Activated CD4-positive, alpha-beta T cell treated with anti-CD3 and anti-CD28 coated beads for 36 hours (primary cell): ENCODE measurements around the gene RGS7BP. TPM values are rescaled to one million over a fixed set of nuclear protein-coding genes. Genes with fewer than 3 reads are reported as not detected.

Experiments used
- ATAC-seq: fragments of 200-7000 bp; cut with Tn5 transposase; one replicate; pipeline ENCODE4 v1.10.0; 2021; ENCODE audit warnings: mild to moderate bottlenecking, moderate library complexity
- CTCF ChIA-PET: fragments of 350-600 bp; sonication (Branson Sonifier 250); formaldehyde crosslinking; loops from one replicate; lab custom pipeline; 2021; ENCODE audit warnings: antibody characterized with exemption; lab: Charles Lee
- POLR2A ChIA-PET: fragments of 350-600 bp; sonication (Branson Sonifier 250); formaldehyde crosslinking; loops from one replicate; lab custom pipeline; 2021; ENCODE audit warnings: antibody characterized with exemption, inconsistent platforms; lab: Charles Lee
- DNase-seq: peaks from one replicate; pipeline ENCODE4 v3.0.0-alpha.2; 2020
- H3K27ac Mint-ChIP-seq: one replicate; pipeline ENCODE4 v1.8.0; 2021; ENCODE audit warnings: mixed read lengths
- H3K27me3 Mint-ChIP-seq: one replicate; pipeline ENCODE4 v1.8.0; 2021; ENCODE audit warnings: mixed read lengths
- H3K36me3 Mint-ChIP-seq: one replicate; pipeline ENCODE4 v1.8.0; 2021; ENCODE audit warnings: low read depth, mixed read lengths
- H3K4me1 Mint-ChIP-seq: one replicate; pipeline ENCODE4 v1.8.0; 2021; ENCODE audit warnings: mixed read lengths
- H3K4me3 Mint-ChIP-seq: one replicate; pipeline ENCODE4 v1.8.0; 2021; ENCODE audit warnings: mild to moderate bottlenecking, moderate library complexity, mixed read lengths
- H3K9me3 Mint-ChIP-seq: one replicate; pipeline ENCODE4 v1.8.0; 2021; ENCODE audit warnings: low read depth, mixed read lengths
- intact Hi-C, 2 experiments: fragments of 100-400 bp; cut with DNase I in 1 of 2; cut with micrococcal nuclease in 1 of 2; formaldehyde crosslinking; loops; one replicate each; pipeline versions ENCODE4 v1.14.2 to v1.15.1; 2022 to 2024; cut with DNase I, micrococcal nuclease
- total RNA-seq, 2 experiments: library from RNA; stranded (reverse); gene quantifications; one replicate each; pipeline ENCODE4 v1.2.3, GENCODE V29; 2021

Gene RGS7BP
- total RNA-seq, 2 experiments from 2014 or later: not detected

DNA sequence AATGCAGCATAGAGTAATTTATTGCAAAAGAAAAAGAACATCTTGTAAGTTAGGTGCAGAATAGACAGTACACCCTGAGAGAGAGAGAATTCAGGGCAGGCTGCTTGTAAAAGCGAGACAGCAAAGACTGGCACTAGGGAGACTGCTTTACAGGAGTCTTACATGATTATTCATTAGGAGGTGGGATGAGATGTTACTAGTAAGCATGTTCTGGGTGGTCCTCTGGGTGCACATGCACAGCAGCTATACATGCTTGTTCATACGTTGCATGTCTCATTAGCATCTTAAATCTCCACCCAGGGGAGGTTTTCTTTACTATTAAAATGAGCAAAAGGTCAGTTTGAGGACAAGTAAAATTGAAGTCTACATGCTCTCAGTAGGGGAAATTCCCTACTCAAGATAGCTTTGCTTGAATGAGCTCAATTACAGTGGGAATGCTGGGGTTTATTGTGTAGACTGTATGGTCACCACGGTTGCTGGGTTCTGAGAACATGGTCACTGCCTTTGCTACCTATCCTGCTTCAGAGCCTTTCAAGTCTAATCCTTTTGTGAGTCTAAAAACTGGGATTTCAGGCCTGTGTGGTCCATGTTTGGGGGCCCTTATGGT, 60.6 kb downstream of the RGS7BP start:
- ATAC-seq (no peak), DNase-seq (no peak)
- CTCF ChIA-PET: no interaction called here
- H3K9me3 Mint-ChIP-seq: no peaks in the 10 kb centered on the region
- intact Hi-C loops: no loop called here
- no peaks in the 10 kb centered on the region for H3K27me3 Mint-ChIP-seq
- H3K4me3 Mint-ChIP-seq: no peak overlapping the region
- no peaks in the 10 kb centered on the region for H3K36me3 Mint-ChIP-seq
- no peaks in the 10 kb centered on the region for H3K4me1 Mint-ChIP-seq
- no peak overlapping the region for H3K27ac Mint-ChIP-seq
- POLR2A ChIA-PET: interaction anchor here (0.6 kb wide), 1 partner anchor 245 kb away, joined by 5 read pairs; no protein-coding TSS in a partner anchor

DNA sequence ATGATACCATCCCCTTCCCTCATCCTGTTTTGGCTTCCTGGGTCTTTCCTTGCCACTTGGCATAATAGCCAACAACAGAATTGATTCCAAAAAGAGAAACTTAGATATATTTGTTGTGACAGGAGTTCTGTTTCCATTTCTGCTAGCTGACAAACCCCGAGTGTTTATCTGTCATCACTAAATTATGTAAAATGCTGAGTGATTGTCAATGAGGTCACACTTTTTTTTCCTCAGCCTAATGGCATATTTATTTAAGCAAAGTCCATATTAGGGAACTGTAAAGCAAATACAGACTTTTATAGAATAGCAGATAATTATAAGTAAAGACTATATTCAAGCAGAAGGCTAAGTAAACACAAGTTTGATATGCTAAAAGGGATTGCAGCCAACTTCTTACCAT, 64.0 kb downstream of the RGS7BP start:
- intact Hi-C loops: no loop called here
- peaks cover 3% of the 10 kb centered on the region for H3K27me3 Mint-ChIP-seq
- no peak for ATAC-seq
- no peak for DNase-seq
- H3K27ac Mint-ChIP-seq: no peak overlapping the region
- no peak overlapping the region for H3K4me3 Mint-ChIP-seq
- H3K9me3 Mint-ChIP-seq: no peaks in the 10 kb centered on the region
- H3K4me1 Mint-ChIP-seq: no peaks in the 10 kb centered on the region
- POLR2A ChIA-PET: no interaction called here
- no peaks in the 10 kb centered on the region for H3K36me3 Mint-ChIP-seq
- CTCF ChIA-PET: interaction anchor here (1.5 kb wide), 1 partner anchor 19 kb away, joined by 3 read pairs; no protein-coding TSS in a partner anchor

DNA sequence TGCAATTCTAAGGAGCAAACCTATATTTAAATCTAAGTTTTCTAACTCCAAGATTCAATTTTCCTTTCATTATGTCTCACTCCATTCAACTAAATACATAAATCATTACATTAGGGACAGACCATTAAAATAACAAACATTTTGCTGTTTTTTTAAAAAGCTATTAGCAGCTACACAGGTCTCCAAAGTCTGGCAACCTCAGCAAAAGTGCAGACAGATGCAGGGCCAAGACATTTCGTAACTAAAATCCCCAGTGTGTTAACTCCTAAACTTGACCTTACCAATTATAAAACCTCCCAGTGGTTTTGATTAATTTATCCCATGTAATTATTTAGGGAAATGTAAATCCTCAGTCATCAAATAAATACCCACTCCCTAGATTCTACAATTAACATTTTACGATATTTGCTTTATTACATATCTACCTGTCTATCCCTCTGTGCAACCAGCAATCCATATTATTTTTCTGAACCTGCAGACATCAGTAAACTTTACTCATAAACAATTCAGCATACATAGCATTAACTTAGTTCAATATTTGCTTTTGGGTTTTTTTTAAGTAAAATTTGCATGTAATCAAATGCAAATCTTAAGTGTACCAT, 64.7 kb downstream of the RGS7BP start:
- DNase-seq: no peak
- peaks cover 4% of the 10 kb centered on the region for H3K27me3 Mint-ChIP-seq
- CTCF ChIA-PET: no interaction called here

DNA sequence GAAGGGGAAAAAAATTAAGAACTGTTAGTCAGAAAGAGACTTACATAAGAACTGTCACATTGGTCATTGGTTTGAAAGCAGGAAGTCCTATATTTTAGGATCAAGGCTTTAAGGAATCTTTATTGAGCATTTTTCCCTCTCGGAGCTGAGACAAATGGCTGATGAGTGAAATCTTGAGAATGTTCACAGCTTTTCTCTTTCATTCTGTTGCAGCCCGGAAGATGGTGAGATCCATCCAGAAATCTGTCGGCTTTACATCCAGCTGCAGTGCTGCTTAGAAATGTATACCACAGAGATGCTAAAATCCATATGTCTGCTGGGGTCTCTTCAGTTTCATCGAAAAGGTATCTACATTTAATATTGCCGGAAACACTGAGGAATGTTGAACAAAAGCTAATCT, 69.7 kb downstream of the RGS7BP start:
- DNase-seq (no peak), ATAC-seq (no peak)
- ChIA-PET POLR2A (no interaction called here), CTCF (interaction anchor here (0.7 kb wide), 1 partner anchor 346 kb away, joined by 4 read pairs; no protein-coding TSS in a partner anchor)
- Mint-ChIP-seq H3K36me3 (no peaks in the 10 kb centered on the region), H3K27me3 (peaks cover 19% of the 10 kb centered on the region), H3K9me3 (no peaks in the 10 kb centered on the region), H3K27ac (no peak overlapping the region), H3K4me3 (no peak overlapping the region), H3K4me1 (no peaks in the 10 kb centered on the region)
- intact Hi-C loops: no loop called here

More for the DNA sequence above, 64.7 kb downstream of the RGS7BP start:
- H3K4me1 Mint-ChIP-seq: no peaks in the 10 kb centered on the region
- no peaks in the 10 kb centered on the region for H3K9me3 Mint-ChIP-seq
- H3K4me3 Mint-ChIP-seq: no peak overlapping the region
- ATAC-seq: no peak
- POLR2A ChIA-PET: no interaction called here
- no peaks in the 10 kb centered on the region for H3K36me3 Mint-ChIP-seq
- intact Hi-C loops: no loop called here
- H3K27ac Mint-ChIP-seq: no peak overlapping the region

DNA sequence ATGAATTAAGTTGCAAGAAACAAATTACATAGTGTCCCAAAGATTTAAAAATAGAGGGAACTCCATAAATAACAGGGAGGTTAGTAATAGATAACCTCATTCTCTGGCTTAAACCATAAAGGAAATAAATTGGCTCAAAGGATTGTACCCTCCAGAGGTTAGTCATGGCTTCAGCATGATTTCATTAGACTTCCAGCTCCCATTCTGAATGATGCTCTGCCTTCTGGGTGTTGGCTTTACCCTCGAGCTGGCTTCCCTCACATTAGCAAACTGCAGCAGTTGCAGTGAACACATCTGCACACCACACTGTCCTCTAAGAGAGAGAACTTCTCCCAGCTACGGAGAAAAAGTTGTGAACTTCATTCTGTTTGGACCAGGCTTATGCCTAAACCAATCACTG, 70.4 kb downstream of the RGS7BP start:
- POLR2A ChIA-PET: no interaction called here

DNA sequence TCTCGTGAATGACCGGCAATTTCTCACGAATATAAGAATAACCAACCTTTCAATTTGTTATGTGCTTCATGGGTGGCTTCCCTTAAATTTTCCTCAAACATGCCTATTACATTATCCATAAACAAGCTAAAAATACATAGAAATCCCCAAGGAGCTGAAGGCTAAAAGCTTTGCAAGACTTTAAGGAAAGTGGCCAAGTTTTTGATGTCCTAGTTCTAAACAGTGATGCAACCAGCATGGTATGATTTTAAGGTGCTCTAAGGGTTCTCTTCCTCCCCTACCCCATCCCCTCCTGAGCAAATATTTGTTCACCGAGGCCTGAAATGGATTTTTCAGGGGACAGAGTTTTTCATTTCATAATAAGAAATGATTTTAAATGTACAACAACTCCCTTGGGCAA, 79.8 kb downstream of the RGS7BP start:
- ATAC-seq (no peak), DNase-seq (no peak)
- CTCF ChIA-PET: no interaction called here
- Mint-ChIP-seq H3K4me3 (no peak overlapping the region), H3K9me3 (no peaks in the 10 kb centered on the region), H3K27ac (no peak overlapping the region), H3K36me3 (no peaks in the 10 kb centered on the region), H3K27me3 (peaks cover 24% of the 10 kb centered on the region), H3K4me1 (no peaks in the 10 kb centered on the region)
- POLR2A ChIA-PET: no interaction called here
- intact Hi-C loops: no loop called here

More for the DNA sequence above, 70.4 kb downstream of the RGS7BP start:
- peaks cover 19% of the 10 kb centered on the region for H3K27me3 Mint-ChIP-seq
- DNase-seq (no peak), ATAC-seq (no peak)
- no peak overlapping the region for H3K27ac Mint-ChIP-seq
- intact Hi-C loops: no loop called here
- H3K9me3 Mint-ChIP-seq: no peaks in the 10 kb centered on the region
- no peaks in the 10 kb centered on the region for H3K4me1 Mint-ChIP-seq
- no peak overlapping the region for H3K4me3 Mint-ChIP-seq
- CTCF ChIA-PET: interaction anchor here (0.7 kb wide), 1 partner anchor 347 kb away, joined by 4 read pairs; no protein-coding TSS in a partner anchor
- H3K36me3 Mint-ChIP-seq: no peaks in the 10 kb centered on the region

DNA sequence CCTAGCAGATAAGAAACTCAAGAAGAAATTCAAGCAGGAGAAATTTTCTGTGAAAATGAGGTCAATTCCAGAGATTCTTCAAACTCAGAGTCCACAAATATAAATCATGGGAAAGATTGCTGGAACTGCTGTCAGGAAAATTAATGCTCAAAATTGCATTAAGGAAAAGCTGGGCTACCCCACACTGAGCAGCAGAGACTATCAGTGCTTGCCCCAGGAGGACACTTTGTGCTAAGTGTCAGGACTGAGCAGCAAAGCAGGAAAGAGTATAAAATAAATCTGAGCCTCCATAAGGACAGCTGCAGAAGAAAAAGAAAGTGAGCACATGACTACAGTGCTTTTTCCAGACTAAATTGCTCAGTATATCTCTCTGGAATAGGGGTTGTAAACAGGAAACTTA, 81.6 kb downstream of the RGS7BP start:
- Mint-ChIP-seq H3K36me3 (no peaks in the 10 kb centered on the region), H3K4me1 (no peaks in the 10 kb centered on the region), H3K27me3 (peaks cover 23% of the 10 kb centered on the region), H3K9me3 (no peaks in the 10 kb centered on the region), H3K27ac (no peak overlapping the region), H3K4me3 (no peak overlapping the region)
- ChIA-PET CTCF (no interaction called here), POLR2A (no interaction called here)
- no peak for ATAC-seq
- DNase-seq: no peak
- intact Hi-C loops: no loop called here

DNA sequence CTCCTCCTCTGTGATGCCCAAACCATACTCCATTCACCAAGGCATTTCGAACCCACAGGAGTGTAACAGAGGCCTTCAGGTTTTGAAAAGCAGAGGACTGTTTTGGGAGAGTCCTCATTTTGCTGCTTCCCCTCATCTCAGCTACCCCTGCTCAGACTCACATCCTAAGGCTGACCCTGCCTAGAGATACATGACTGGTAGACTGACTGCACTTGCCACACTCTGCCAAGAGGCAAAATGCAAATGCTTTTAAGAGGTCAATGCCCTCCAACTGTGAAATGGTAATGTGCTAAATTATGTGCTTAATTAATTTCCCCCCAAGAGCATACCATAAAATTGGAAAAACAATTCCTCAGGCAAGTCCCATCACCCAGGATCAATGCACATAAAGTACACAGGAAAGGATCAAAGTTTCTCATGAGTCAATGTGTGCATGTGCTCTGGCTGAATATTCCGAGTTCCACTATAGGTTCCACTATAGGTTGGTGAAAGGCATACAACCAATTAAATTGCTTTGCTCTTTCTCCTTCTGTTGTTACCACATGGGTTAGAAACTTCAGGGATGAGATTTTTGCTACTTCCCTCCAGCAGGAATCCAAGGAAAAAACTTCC, 87.0 kb downstream of the RGS7BP start:
- Mint-ChIP-seq H3K9me3 (no peaks in the 10 kb centered on the region), H3K27me3 (peaks cover 9% of the 10 kb centered on the region), H3K4me1 (no peaks in the 10 kb centered on the region), H3K27ac (no peak overlapping the region), H3K36me3 (no peaks in the 10 kb centered on the region), H3K4me3 (no peak overlapping the region)
- ATAC-seq (no peak), DNase-seq (no peak)
- CTCF ChIA-PET: interaction anchor here (0.5 kb wide), 1 partner anchor 202 kb away, joined by 3 read pairs; no protein-coding TSS in a partner anchor
- POLR2A ChIA-PET: no interaction called here
- intact Hi-C loops: no loop called here

DNA sequence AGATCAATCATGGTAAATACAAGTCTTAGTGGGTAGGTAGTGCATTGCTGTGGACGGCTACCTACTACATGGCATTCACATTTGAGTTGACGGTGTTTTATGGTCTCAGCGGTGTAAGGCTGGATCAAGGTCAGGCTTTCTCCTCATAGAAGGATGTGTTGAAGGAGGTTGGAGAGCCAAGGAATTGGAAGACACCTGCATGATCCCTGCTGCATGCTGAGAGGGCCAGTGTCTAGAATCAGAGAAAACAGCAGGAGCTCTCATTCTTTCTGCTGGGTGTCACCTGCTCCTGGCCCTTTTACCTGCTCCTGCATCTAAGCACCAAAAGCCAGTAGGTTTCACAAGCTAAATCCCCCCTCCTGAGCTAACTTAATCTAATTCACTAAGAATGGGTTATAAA, 88.2 kb downstream of the RGS7BP start:
- no peaks in the 10 kb centered on the region for H3K4me1 Mint-ChIP-seq
- intact Hi-C loops: no loop called here
- DNase-seq (no peak), ATAC-seq (no peak)
- peaks cover 5% of the 10 kb centered on the region for H3K27me3 Mint-ChIP-seq
- no peaks in the 10 kb centered on the region for H3K36me3 Mint-ChIP-seq
- ChIA-PET CTCF (interaction anchor here (0.7 kb wide), 1 partner anchor 37 kb away, joined by 3 read pairs; no protein-coding TSS in a partner anchor), POLR2A (no interaction called here)
- no peak overlapping the region for H3K27ac Mint-ChIP-seq
- H3K9me3 Mint-ChIP-seq: no peaks in the 10 kb centered on the region
- H3K4me3 Mint-ChIP-seq: no peak overlapping the region

DNA sequence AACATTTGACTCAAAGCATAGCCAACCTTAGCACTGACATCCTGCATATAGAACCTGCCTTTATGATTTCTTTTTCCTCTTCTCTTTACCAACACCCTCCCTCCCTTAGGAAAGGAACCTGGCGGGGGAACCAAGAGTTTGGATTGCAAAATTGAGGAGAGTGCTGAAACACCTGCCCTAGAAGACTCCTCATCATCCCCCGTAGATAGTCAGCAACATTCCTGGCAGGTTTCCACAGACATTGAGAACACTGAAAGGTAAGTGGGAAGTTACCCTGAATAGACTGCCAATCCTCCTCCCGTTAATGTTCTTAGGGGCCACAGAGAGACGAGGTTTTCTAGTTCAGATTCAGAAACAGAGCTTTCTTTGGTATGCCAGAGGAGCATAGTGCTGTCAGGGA, 88.8 kb downstream of the RGS7BP start:
- Mint-ChIP-seq H3K27ac (no peak overlapping the region), H3K4me3 (no peak overlapping the region), H3K36me3 (no peaks in the 10 kb centered on the region), H3K4me1 (no peaks in the 10 kb centered on the region), H3K9me3 (no peaks in the 10 kb centered on the region), H3K27me3 (peaks cover 4% of the 10 kb centered on the region)
- intact Hi-C loops: no loop called here
- POLR2A ChIA-PET: no interaction called here
- ATAC-seq (no peak), DNase-seq (no peak)
- CTCF ChIA-PET: interaction anchor here (0.7 kb wide), 1 partner anchor 36 kb away, joined by 3 read pairs; no protein-coding TSS in a partner anchor

DNA sequence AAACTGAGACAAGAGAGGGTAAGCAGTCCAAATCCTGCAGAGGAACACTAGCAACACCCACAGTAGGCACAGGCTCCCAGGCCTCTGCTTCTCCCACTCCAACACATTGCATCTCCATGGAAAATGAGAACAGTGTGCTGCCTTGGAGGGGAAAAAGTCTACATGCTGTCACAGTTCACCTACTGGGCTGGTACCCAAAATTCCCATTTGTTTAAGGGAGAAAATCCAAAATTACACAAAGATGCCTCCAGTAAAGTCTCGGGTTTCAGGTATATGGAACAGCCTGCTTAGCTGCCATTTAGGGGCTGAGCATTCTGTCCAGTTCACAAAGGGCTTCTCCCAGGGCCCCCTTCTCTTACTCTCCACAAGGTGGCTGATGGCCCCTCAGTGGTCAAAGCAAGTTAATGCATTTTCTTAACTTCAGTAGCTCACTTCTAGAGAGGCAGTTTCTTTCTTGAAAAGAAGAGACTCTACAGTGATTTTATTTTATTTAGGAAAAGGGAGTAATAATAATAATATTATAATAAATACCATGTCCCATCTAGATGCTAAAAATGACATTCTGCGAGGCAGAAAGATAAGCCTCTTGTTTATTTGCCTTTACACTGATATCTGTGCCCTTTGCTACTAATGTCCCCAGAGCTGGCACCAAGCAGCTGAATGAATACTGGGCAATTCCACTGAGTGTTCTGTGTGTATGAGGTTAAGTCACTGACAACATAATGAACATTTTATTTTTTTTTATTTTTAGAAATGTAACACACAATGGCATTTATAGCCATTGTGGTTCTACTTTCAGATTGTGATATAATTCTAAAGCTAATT, 89.4 kb downstream of the RGS7BP start:
- intact Hi-C loops: no loop called here
- Mint-ChIP-seq H3K9me3 (no peaks in the 10 kb centered on the region), H3K36me3 (no peaks in the 10 kb centered on the region), H3K4me3 (no peak overlapping the region), H3K27me3 (peaks cover 4% of the 10 kb centered on the region), H3K4me1 (no peaks in the 10 kb centered on the region), H3K27ac (no peak overlapping the region)
- ChIA-PET CTCF (interaction anchor here (0.6 kb wide), 1 partner anchor 162 kb away, joined by 3 read pairs; no protein-coding TSS in a partner anchor), POLR2A (no interaction called here)
- DNase-seq (no peak), ATAC-seq (no peak)
